Esophagus muscularis mucosa (tissue), 3 donors: ENCODE data around the gene SPTBN4.

Source experiments
- CTCF ChIP-seq, 3 experiments: fragments of 200-600 bp in 2 of 3; fragments of 450-650 bp in 1 of 3; sonication (generic) in 2 of 3; IDR thresholded peaks; one replicate each; pipeline ENCODE4 v1.5.1; 2017 to 2019; ENCODE audit warnings: antibody characterized with exemption in 3 of 3, mild to moderate bottlenecking in 2 of 3, moderate library complexity in 1 of 3
- POLR2A ChIP-seq: fragments of 450-650 bp; IDR thresholded peaks from one replicate; pipeline ENCODE4 v1.6.1; 2017; ENCODE audit warnings: antibody characterized with exemption, moderate library complexity, mild to moderate bottlenecking, low read depth
- POLR2AphosphoS5 ChIP-seq, 2 donors: sonication (generic); formaldehyde crosslinking; IDR thresholded peaks; one replicate each; pipeline ENCODE4 v1.6.1; 2017; ENCODE audit warnings: antibody characterized with exemption in 2 of 2

GRCh38 chr19:40614622-40615411 lies 148.0 kb downstream of the SPTBN4 start:
- TF ChIP-seq CTCF (IDR thresholded peaks at IDR 0.05): no peak
- no peak for TF ChIP-seq POLR2A
- TF ChIP-seq POLR2AphosphoS5 (IDR thresholded peaks at IDR 0.05): peak; percentile 6 to 51
